Raji (cell line): Measurements from ENCODE around the gene PPP1R13L.

Experiments used
- POLR2A ChIP-seq: IDR thresholded peaks from 2 replicates; pipeline ENCODE4 v1.6.1; 2011; ENCODE audit warnings: low read depth, low read length, control low read depth; ENCODE audit not compliant: insufficient read depth

The PPP1R13L gene

GRCh38 chr19:45404557-45405434 is at the start of gene PPP1R13L:
Gene PPP1R13L (minus strand): TSS chr19:45405069. CDS start chr19:45398318, 6,751 bp downstream.
- TF ChIP-seq POLR2A = no peak

DNA sequence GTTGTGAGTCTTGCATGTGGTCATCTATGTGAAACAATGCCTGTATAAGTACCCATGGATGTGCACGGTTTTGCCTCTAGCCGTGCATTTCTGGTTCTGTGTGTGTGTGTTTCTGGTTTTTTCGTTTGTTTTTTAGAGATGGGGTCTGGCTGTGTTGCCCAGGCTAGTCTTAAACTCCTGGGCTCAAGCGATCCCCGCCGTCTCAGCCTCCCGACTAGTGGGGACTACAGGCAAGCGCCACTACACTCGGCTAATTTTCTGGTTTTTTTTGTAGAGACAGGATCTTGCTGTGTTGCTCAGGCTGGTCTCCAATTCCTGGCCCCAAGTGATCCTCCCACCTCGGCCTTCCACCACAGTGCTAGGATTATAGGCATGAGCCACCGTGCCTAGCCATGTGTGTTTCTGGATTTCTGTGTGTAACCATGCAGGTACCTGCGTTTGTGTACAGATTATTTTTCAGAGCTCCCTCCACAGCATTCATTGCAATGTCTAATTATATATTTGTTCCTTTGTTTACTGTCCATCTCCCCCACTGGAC is 47.0 kb upstream of the PPP1R13L start:
- no peak for TF ChIP-seq POLR2A

DNA sequence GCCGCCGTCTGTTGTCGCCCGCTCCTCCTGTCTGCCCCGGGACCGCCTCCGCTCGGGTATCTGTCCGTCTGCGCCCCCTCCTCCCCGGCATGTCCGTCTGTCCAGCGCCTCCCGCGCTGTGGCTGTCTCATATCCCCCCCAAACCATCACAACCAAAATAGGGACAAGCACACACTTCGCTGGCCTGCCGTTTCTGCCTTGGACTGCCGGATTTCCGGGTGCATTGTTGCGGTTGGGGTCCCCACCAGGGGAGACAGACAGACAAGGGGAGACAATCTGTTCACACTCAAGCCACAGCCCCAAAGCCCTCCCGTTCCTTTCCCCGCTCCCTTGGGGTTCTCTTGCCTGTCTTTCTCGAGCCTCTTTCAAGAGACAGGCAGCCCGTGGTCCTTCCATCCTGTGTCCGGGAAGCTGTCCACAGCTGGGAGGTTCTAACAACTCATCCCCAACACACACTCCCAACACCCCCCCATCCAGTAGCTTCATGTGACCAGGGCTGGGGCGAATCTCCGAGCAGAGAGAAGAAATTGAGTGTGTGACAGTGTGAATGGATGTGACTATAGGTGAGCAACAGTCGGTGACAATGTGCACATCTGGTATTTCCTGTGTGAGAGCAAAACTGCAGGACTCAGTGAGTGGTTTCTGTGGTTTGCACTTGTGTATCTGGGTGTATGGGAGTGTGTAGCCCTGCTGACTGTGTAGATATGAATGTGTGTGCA is 46.4 kb upstream of the PPP1R13L start:
- TF ChIP-seq POLR2A = no peak; the same call in 1 of the 2 replicates

DNA sequence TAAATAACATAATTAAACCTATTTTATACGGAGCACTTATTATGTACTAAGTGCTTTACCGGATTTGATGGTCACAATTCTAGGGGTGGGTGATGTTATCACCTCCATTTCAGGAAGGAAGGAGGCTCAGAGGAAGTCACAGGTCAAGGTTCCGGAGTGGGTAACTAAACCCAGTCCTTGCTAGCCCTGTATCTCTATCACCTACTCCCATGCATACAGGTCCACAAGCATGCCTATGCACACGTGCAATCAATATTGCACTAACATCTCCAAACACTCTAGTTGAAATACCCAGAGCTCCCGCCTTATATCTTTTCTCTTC is 45.1 kb upstream of the PPP1R13L start:
- peak; percentile 70 for TF ChIP-seq POLR2A

DNA sequence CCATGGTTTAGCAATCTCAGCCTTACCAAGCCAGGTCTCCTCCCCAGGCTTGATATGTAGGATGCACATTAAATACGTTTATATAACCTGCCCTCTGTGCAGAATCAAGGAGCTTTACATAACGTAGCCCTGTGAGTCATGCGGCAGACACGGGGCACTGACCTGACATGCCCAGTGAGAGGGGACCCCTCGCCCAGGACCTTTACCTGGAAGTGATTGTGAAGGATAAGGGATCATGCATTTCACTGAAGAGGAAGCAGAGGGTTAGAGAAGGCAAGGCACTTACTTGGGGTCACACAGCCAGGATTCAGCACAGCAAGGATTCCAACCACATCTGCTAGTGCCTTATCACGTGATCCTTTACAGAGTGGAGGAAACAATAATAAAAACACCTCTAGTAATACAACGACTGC is 44.0 kb upstream of the PPP1R13L start:
- TF ChIP-seq POLR2A = no peak

DNA sequence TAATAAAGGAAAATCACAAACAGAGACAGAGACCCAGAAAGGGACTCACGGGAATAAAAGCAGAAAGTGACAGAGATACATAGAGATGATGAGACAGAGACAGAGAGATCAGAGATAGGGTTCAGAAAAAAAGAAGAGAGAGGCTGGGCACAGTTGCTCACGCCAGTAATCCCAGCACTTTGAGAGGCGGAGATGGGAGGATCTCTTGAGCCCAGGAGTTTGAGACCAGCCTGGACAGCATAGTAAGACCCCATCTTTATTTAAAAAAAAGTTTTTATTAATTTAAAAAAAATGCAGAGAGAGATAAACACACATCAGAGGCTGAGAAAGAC is 43.5 kb upstream of the PPP1R13L start:
- no peak for TF ChIP-seq POLR2A

DNA sequence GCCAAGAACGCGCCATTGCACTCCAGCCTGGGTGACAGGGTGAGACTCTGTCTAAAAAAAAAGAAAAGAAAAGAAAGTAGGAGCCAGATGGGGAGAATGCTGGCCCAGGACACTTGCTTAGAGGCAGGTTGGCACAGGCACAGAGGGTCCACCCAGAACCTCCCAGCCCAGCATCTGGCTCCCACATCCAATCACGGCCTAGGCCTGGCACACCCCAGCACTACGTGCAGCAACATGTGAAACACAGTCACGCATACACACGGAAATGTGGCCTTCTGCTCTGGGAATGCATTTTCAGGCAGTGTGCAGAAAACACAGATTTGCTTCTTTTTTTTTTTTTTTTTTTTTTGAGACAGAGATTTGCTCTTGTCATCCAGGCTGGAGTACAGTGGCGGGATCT is 42.1 kb upstream of the PPP1R13L start:
- no peak for TF ChIP-seq POLR2A

- no peak for TF ChIP-seq POLR2A
Measured at GRCh38 chr19:45446295-45446694, 41.4 kb upstream of the PPP1R13L start.

- no peak for TF ChIP-seq POLR2A
Measured at GRCh38 chr19:45445139-45445538, 40.3 kb upstream of the PPP1R13L start.

GRCh38 chr19:45444318-45445041 is 39.6 kb upstream of the PPP1R13L start:
- TF ChIP-seq POLR2A = peak; percentile 59; the same call in 1 of the 2 replicates

DNA sequence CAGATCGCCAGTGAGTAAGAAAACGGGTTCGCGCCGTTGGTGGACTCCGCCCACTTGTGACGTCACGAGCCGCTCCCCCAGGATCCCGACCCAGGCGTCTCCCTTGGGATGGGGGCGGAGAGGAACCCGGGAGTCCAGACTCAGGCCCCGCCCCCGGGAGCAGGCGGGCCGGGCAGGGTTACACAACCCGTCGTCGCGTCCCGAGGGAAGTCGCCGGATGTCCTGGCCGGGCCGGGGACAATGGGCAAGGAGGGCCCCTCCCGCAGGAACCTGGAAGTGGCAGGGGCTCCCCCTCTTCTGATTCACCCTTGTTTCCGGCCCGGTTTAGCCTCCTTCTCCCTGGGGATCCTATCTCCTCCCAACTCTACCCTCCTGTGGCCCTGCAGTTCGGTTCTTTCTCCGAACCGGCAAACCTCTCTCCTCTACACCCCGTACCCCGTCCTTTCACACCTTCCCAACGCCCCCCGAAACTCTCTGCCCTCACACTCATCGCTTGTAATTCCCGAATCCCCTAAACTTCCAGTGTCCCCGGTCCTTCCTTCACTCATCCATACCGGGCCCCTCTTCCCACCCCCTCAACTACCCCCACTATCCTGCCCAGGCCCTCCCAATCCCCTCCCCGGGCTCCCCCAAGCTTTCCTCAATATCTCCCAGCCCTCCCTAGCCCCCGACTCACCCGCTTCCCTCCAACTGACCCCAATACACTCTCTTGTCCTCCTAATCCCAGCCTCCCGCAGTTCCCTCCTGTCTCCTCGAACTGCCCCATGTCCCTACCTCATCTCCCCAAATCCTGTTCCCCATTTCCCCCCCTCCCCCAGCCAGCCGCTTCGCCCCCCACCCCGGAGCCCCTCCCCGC is 38.8 kb upstream of the PPP1R13L start:
- no peak for TF ChIP-seq POLR2A

GRCh38 chr19:45442778-45443461 is 38.1 kb upstream of the PPP1R13L start:
- TF ChIP-seq POLR2A = no peak

DNA sequence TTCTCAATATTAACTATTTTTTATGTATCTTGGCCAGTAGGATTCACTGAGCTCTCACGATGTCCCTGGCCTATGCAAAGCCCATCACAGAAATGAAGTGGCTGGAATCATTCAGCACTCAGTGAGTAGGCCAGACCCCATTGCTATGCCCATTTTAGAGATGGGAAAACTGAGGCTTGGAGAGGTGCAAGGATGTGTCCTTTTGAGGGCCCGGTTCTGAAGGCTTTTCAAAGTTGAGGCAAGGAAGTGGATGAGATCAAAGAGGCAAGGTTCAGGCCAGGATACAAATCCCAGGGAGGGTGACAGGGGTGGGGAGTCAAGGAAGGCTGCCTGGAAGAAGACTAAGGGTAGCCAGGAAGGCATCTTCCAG is 37.5 kb upstream of the PPP1R13L start:
- TF ChIP-seq POLR2A = no peak
